ENCODE measurements around the gene NPLOC4.

DNA sequence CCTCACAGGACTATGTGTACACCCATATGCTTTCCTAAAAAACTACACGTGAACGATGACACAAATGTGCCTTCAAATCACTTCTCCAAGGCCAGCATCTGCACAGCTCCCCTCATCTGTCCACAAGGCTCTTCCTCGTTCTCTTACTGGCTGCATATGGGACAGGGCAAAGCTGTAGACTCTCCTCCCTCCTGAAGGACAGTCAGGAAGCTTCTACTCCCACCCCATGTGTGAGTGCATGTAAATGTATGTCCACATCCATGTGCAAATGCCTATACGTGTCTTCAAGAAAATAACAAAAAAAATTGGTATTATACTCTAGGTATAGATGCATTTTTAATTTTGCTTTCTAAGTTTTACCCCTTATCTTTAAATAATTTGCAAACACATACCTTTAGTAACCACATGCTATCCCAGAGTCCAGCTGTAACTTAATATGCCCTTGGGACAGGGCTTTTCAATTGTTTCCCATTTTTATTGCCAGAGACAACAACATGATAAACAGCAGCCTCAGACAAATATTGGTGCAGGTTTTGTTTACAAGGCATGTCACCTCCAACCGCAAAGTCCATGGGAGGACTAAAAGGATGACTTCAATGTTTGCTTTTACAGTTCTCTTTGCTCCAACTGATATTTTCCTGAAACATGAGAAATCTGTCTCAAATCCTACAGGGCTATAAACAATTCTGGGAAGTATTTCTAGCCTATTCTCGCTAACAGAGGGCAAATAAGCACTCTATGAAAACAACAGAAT is 53.1 kb downstream of the NPLOC4 start:
- TF ChIP-seq, protein P1, sequence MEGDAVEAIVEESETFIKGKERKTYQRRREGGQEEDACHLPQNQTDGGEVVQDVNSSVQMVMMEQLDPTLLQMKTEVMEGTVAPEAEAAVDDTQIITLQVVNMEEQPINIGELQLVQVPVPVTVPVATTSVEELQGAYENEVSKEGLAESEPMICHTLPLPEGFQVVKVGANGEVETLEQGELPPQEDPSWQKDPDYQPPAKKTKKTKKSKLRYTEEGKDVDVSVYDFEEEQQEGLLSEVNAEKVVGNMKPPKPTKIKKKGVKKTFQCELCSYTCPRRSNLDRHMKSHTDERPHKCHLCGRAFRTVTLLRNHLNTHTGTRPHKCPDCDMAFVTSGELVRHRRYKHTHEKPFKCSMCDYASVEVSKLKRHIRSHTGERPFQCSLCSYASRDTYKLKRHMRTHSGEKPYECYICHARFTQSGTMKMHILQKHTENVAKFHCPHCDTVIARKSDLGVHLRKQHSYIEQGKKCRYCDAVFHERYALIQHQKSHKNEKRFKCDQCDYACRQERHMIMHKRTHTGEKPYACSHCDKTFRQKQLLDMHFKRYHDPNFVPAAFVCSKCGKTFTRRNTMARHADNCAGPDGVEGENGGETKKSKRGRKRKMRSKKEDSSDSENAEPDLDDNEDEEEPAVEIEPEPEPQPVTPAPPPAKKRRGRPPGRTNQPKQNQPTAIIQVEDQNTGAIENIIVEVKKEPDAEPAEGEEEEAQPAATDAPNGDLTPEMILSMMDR (IDR thresholded peaks at IDR 0.05): no peak
- TF ChIP-seq POLR2A (IDR thresholded peaks at IDR 0.05): no peak
- no peak for TF ChIP-seq EP300 (IDR thresholded peaks at IDR 0.05)
- TF ChIP-seq POLR2AphosphoS5 (IDR thresholded peaks at IDR 0.05): no peak

Data from stomach (tissue), 4 donors.